GM21737 (cell line): ENCODE data around the gene C19orf67.
A peak's percentile ranks its signal among the peaks of the same experiment; 100 is the strongest.

ENCODE experiments used
- ATAC-seq: cut with Tn5 transposase; IDR thresholded peaks from one replicate; pipeline ENCODE4 v1.9.1; 2021; ENCODE audit warnings: mild to moderate bottlenecking, moderate library complexity; ENCODE audit not compliant: unreplicated experiment

The C19orf67 gene

GRCh38 chr19:14088634-14089411, 3.2 kb upstream of the C19orf67 start:
- ATAC-seq = no peak

GRCh38 chr19:14086098-14086497, 515 bp upstream of the C19orf67 start:
- no peak for ATAC-seq

- ATAC-seq = no peak
Observed at GRCh38 chr19:14082675-14082960, 3.0 kb downstream of the C19orf67 start.

- peak; percentile 10 for ATAC-seq
Observed at GRCh38 chr19:14081797-14082674, 3.5 kb downstream of the C19orf67 start.

GRCh38 chr19:14080887-14081796, 4.4 kb downstream of the C19orf67 start:
- peak; percentile 82 for ATAC-seq

- no peak for ATAC-seq
Observed at GRCh38 chr19:14078411-14078810, 7.2 kb downstream of the C19orf67 start.

GRCh38 chr19:14073925-14074838, 11.4 kb downstream of the C19orf67 start:
- no peak for ATAC-seq

GRCh38 chr19:14073261-14073924, 12.2 kb downstream of the C19orf67 start:
- peak; percentile 54 for ATAC-seq

GRCh38 chr19:14072535-14073260, 12.9 kb downstream of the C19orf67 start, which contains the start of gene MISP3:
Gene MISP3 (plus strand): TSS chr19:14072786. CDS start chr19:14073310, 524 bp downstream.
- peak; percentile 14 for ATAC-seq

GRCh38 chr19:14070268-14071050, 15.1 kb downstream of the C19orf67 start:
- ATAC-seq = no peak

- no peak for ATAC-seq
Observed at GRCh38 chr19:14066134-14066533, 19.4 kb downstream of the C19orf67 start.

- no peak for ATAC-seq
Observed at GRCh38 chr19:14063105-14063504, 22.5 kb downstream of the C19orf67 start.

GRCh38 chr19:14062558-14062855, 23.1 kb downstream of the C19orf67 start:
- ATAC-seq = no peak

GRCh38 chr19:14061751-14062557, 23.6 kb downstream of the C19orf67 start, which contains the start of gene PALM3:
Gene PALM3 (minus strand): TSS chr19:14062076. CDS start chr19:14061980, 96 bp downstream.
- ATAC-seq = no peak

GRCh38 chr19:14061081-14061749, 24.4 kb downstream of the C19orf67 start:
- no peak for ATAC-seq

- no peak for ATAC-seq
Observed at GRCh38 chr19:14059652-14060155, 25.9 kb downstream of the C19orf67 start.
